GOT3 (cell line): Measurements from ENCODE around the gene CROCC2.

Source experiments
- DNase-seq: peaks from one replicate; lab custom pipeline; 2025; ENCODE audit warnings: mixed read lengths; lab: John Stamatoyannopoulos, UW

CROCC2 gene

GRCh38 chr2:240988146-240988545, 82.0 kb downstream of the CROCC2 start:
- no peak for DNase-seq

GRCh38 chr2:240988571-240989271, 82.6 kb downstream of the CROCC2 start:
- DNase-seq: no peak

GRCh38 chr2:240989451-240990265, 83.5 kb downstream of the CROCC2 start:
- no peak for DNase-seq

GRCh38 chr2:240990266-240990529, 84.1 kb downstream of the CROCC2 start:
- DNase-seq: no peak

GRCh38 chr2:240990726-240991377, 84.7 kb downstream of the CROCC2 start:
- DNase-seq: no peak

GRCh38 chr2:240991378-240992263, 85.5 kb downstream of the CROCC2 start:
- DNase-seq: peak; percentile 60

GRCh38 chr2:240992572-240993291, 86.6 kb downstream of the CROCC2 start:
- DNase-seq: no peak

- no peak for DNase-seq
Measured at GRCh38 chr2:240993446-240994170, 87.5 kb downstream of the CROCC2 start.

- no peak for DNase-seq
Measured at GRCh38 chr2:240994171-240994896, 88.2 kb downstream of the CROCC2 start.

GRCh38 chr2:240995041-240996021, 89.2 kb downstream of the CROCC2 start:
- no peak for DNase-seq

- DNase-seq: no peak
Measured at GRCh38 chr2:240996161-240996833, 90.2 kb downstream of the CROCC2 start.

GRCh38 chr2:240996834-240997140, 90.7 kb downstream of the CROCC2 start:
- DNase-seq: no peak

- no peak for DNase-seq
Measured at GRCh38 chr2:240997141-240997855, 91.2 kb downstream of the CROCC2 start.

- DNase-seq: peak; percentile 21
Measured at GRCh38 chr2:240997856-240998705, 91.9 kb downstream of the CROCC2 start, which contains the start of gene SNED1. SNED1 (plus strand) TSS chr2:240998618; CDS start chr2:240998838, 220 bp downstream.

- DNase-seq: no peak
Measured at GRCh38 chr2:240998706-240998994, 92.5 kb downstream of the CROCC2 start.

- no peak for DNase-seq
Measured at GRCh38 chr2:240998995-240999791, 93.1 kb downstream of the CROCC2 start.
